HG03342 (cell line): ENCODE measurements around the gene TCEA3.

Source experiments
- ATAC-seq: cut with Tn5 transposase; IDR thresholded peaks from one replicate; pipeline ENCODE4 v1.9.1; 2021; ENCODE audit warnings: mild to moderate bottlenecking, moderate library complexity; ENCODE audit not compliant: unreplicated experiment

TCEA3 gene

GRCh38 chr1:23448846-23449245 lies 24.3 kb upstream of the TCEA3 start:
- no peak for ATAC-seq

GRCh38 chr1:23446661-23447310 lies 22.2 kb upstream of the TCEA3 start:
- ATAC-seq = no peak

GRCh38 chr1:23444596-23445390 lies 20.2 kb upstream of the TCEA3 start:
- no peak for ATAC-seq

- ATAC-seq = no peak
Observed at GRCh38 chr1:23444104-23444533, 19.6 kb upstream of the TCEA3 start.

- ATAC-seq = no peak
Observed at GRCh38 chr1:23442751-23443150, 18.2 kb upstream of the TCEA3 start.

- ATAC-seq = no peak
Observed at GRCh38 chr1:23441446-23442148, 17.0 kb upstream of the TCEA3 start.

- ATAC-seq = no peak
Observed at GRCh38 chr1:23438545-23438944, 14.0 kb upstream of the TCEA3 start.

GRCh38 chr1:23437355-23437664 lies 12.8 kb upstream of the TCEA3 start:
- no peak for ATAC-seq

GRCh38 chr1:23436520-23437354 lies 12.2 kb upstream of the TCEA3 start:
- ATAC-seq = no peak

- no peak for ATAC-seq
Observed at GRCh38 chr1:23434260-23434775, 9.8 kb upstream of the TCEA3 start.

- ATAC-seq = no peak
Observed at GRCh38 chr1:23433122-23433521, 8.6 kb upstream of the TCEA3 start.

GRCh38 chr1:23431431-23431830 lies 6.9 kb upstream of the TCEA3 start:
- no peak for ATAC-seq

GRCh38 chr1:23430803-23431202 lies 6.3 kb upstream of the TCEA3 start:
- no peak for ATAC-seq

- ATAC-seq = no peak
Observed at GRCh38 chr1:23428136-23428905, 3.8 kb upstream of the TCEA3 start.

- ATAC-seq = no peak
Observed at GRCh38 chr1:23427550-23427949, 3.0 kb upstream of the TCEA3 start.

GRCh38 chr1:23426828-23427227 lies 2.3 kb upstream of the TCEA3 start:
- no peak for ATAC-seq

GRCh38 chr1:23425193-23425494 lies 596 bp upstream of the TCEA3 start:
- ATAC-seq = no peak

GRCh38 chr1:23423415-23424292 lies 894 bp downstream of the TCEA3 start:
- ATAC-seq = no peak

- no peak for ATAC-seq
Observed at GRCh38 chr1:23422941-23423340, 1.6 kb downstream of the TCEA3 start.
